Measurements from ENCODE around the gene TNFSF18.
"Not testable (repeated sequence)": the region's sequence is repeated elsewhere in the genome, so short reads cannot be mapped to it uniquely, and the experiment has no call there.

TNFSF18 gene, protein sequence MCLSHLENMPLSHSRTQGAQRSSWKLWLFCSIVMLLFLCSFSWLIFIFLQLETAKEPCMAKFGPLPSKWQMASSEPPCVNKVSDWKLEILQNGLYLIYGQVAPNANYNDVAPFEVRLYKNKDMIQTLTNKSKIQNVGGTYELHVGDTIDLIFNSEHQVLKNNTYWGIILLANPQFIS

DNA sequence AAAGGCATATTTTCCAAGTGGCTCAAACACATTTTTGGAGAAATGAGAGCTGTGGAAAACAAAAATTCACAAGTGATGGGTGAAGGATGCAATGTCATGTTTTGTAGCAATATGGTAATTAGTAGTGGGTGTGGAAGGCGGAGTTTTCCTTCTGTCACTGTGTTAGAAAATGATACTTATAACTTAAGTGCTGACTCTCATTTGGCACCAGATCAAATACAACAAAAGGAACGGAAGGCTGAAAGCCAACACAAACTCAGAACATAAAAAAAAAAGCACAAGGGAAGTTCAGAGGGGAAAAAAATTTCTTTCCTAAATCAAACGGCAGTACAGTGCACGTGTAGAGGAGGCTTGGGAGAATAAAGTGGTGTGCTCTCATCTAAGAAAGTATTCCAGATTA, at the start of gene TNFSF18:
TSS of gene TNFSF18 (minus strand) at position 77 of the 400 bp plus-strand sequence. CDS start at position 32, 45 bp downstream.
- no peak for DNase-seq

DNA sequence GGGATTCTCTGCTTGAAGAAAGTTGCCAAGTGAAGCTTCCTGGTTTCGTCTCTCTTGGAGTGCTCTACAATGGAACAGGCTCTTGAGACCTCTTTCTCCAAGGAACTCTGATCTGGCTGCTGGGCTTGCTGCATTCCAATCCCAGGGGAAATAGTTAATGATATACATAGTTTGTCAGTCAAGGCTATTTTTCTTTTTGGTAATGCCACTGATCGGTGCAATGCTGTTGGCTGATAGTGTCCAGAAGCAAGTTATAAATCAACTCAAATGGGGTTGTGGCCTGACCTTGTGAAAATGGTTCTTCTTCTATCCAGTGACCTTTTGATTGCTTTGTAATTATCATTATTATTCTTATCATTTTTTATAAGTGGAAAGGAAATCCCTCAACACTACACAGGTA, 48.4 kb upstream of the TNFSF18 start:
- DNase-seq: no peak

DNA sequence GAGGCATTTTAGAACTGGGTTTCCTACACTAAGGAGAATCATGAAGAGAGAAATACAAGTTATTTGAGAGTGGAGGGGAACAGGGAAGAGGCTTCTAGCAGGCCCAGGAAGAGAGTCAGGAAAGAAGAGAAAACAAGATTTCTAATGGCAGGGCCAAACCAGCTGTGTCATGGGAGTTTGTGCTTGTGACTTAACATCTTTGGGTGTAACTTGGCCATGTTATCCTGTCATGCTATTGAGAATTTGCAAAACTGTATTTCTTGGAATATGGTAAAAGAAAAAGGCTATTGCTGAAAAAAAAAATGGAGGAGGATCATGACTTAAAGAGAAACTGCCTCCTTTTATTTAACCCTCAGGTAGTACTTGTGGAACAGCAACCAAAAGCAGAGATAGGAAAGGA, 47.4 kb upstream of the TNFSF18 start:
- no peak for DNase-seq

DNA sequence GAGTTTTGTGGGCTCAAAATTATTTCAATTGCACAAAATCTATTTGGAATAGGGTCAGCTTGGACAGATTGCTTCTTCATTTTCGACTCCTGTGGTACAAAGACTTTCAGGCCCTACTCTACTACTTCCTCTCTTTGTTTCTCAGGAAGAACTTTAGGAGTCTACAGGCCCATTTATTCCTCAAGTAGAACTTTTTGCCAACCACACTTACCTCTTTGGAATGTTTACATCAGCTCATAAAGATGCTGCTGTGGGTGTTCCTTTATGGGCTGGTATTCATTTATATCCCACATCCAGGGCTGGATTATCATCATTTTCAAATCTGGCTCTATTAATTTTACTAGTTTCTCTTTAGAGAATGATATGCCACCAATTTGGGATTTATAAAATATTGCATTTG, 46.3 kb upstream of the TNFSF18 start:
- DNase-seq: no peak

DNA sequence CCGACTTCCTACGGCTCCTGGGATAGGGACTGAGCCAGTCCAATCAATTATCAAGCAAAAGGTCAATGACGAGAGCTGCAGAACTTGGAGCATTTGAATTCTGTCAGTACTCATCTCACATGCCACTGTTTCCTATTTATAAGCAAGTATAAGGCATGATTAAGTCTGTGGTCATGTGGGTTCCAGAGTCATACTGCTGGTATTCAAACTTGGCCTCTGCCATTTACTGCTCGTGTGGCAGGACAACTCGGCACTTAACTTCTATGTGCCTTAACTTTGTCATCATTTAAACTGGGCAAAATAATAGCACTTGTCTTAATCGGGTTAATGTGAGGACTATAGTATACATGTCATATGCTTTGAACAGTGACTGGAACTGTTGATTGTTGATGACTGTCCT, 44.9 kb upstream of the TNFSF18 start:
- no peak for DNase-seq

DNA sequence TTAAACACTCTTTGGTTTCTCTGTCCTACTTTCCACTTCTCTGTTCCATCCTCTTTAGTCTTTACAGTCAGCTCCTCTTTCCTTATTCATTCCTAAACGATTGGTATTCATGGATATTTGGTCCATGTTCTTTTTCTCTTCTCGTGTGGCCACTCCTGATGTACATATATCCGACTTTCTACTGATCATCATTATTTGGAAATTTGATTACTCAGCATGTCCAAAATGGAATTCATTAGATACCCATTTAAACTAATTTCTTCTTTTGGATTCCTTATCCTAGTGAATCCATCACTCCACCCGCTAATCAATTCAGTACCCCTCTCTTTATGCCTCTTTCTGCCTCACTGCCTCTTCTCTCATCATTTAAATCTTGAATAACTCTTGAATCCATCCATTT, 43.8 kb upstream of the TNFSF18 start:
- DNase-seq: no peak

DNA sequence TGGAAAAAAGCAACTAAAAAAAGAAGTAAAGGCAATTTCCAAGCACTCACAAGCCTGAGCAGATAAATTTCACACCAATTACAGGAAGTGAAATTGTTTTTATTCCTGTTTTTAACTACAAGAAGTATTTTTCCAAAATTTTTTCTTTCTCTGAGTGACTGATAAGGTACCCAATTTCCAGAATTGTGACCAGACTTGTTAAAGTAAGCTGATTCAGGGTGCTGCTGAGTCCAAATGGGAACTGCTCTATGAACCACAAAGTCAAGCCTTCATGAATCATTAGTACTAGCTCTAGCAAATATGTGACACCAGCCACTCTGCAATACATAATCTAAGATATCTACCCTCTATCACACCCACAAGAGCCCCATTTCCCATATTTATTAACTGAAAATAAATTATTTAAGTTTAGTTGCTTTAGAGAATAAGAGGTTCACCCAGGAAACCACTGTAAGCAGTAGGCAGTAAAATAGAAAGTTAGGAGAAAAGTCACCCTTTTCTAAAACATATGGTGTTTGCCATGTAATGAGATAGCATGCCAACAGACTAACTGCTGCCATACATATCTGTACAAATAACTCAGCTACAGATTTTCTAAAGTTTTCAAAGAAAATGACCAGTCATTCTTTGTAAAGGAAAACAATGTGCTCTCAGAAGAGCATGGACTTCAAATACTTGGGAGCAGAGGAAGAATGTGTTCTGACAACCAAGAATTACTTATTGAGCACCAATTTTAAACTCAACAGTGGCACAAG, 43.1 kb upstream of the TNFSF18 start:
- no peak for DNase-seq

DNA sequence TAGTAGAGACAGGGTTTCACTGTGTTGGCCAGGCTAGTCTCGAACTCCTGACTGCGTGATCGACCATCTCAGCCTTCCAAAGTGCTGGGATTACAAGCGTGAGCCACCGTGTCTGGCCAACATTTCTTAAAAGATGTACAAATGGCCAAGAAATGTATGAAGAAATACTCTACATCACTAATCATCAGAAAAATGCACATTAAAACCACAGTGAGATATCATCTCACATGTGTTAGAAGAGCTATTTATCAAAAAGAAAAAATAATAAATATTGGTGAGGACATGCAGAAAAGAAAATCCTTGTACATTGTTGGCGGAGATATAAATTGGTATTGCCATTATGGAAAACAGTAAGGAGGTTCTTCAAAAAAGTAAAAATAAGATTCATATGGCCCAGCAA, 33.6 kb upstream of the TNFSF18 start:
- DNase-seq: no peak

DNA sequence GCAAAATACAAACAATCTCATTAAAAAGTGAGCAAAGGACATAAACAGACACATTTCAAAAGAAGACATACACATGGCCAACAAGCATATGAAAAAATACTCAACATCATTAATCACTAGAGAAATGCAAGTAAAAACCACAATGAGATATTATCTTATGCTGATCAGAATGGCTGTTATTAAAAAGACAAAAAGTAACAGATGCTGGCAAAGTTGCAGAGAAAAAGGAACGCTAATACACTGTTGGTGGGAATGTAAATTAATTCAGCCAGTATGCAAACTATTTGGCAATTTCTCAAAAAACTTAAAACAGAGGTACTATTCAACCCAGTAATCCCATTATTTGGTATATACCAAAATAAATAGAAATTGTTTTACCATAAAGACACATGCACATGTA, 32.2 kb upstream of the TNFSF18 start:
- no peak for DNase-seq

DNA sequence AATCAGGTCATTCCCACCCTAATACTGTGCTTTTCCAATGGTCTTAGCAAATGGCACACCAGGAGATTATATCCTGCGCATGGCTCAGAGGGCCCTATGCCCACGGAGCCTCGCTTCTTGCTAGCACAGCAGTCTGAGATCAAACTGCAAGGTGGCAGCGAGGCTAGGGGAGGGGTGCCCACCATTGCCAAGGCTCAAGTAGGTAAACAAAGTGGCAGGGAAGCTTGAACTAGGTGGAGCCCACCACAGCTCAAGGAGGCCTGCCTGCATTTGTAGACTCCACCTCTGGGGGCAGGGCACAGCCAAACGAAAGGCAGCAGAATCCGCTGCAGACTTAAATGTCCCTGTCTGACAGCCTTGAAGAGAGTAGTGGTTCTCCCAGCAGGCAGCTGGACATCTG, 23.5 kb upstream of the TNFSF18 start:
- DNase-seq: not testable (repeated sequence)

DNA sequence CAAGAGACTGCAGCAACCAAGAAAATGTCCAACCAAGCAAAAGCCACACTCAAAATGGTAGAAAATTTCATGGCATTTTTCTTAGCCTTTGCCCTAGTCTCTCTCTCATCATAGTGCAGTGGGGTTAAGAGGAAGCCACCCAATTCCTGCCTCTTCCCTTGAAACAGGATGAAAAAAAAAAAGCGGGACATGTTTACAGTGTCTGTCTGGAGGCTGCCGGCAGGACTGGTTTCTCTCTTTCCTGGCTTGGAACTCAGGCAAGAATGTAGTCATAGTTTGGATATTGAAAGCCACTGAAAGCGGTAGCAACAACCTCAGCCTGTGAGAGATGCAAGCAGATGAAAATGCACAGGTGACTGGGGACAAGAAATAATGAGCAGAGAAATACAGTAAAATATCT, 13.3 kb upstream of the TNFSF18 start:
- no peak for DNase-seq

DNA sequence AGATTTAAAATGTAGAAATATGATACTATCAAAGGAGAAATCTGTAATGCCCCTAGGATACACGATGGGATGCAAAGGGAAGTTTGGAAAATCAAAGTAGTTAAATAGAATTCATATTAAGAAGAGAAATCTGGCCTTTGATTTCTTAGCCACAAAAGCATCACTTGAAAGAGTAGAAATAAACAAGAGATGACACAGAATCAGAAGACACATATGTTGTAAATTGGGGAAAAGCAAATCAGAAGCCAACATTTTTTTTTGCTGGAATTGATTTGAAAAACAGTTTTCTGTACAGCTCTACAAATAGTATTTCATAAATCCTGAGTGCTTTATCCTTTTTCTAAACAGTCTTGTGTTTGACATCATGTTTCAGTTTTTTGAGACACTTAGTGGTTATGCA, 12.4 kb upstream of the TNFSF18 start:
- no peak for DNase-seq

DNA sequence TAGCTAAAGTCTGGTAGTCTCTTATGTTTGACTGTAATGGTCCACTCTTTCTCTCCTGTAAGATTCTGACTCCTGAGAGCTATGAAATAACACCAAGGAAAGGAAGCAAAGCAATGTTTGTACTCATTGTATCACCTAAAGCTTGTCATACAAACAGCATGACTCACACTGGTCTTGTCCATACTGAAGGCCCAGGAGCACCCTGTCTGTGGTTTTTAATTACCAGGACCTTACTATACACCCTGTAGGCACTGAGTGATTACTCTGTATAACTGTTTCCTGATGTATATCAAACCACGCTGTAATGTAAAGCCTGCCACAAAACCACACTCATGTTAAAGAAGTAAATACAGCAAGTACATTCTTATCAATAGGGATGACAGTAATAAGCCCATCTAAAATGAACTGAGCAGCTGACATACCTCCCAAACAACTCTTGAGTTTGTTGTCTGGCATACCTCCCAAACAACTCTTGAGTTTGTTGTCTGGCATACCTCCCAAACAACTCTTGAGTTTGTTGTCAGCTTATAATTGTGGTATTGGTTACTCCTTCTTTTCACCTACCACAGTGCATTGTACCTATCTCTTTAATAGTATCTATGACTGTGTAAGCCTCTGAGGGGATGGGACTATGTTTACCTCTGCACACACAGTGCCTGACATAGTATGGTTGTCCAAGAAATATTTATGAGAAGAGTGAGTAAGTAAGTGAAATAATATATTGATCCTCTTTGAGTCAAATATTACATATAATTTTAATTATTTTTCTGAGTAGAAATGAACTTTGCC, 11.6 kb upstream of the TNFSF18 start:
- DNase-seq: no peak

DNA sequence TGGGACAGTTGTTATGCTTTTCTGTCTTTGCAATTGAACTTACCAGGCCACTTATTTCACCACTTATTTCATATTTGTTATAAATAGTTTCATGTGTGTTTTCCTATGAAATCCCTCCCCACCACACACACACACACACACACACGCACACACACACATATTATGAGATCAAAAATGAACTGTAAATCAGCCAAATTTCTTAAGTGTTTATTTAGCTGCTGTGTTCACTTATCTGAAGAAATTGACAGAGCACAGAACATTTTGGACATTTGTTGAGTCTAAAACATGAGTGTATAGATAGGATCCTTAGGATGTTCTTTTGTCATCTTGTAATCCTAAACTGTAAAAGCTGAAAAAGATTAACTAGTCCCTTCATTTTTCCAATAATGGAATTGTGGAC, 7.8 kb upstream of the TNFSF18 start:
- no peak for DNase-seq

DNA sequence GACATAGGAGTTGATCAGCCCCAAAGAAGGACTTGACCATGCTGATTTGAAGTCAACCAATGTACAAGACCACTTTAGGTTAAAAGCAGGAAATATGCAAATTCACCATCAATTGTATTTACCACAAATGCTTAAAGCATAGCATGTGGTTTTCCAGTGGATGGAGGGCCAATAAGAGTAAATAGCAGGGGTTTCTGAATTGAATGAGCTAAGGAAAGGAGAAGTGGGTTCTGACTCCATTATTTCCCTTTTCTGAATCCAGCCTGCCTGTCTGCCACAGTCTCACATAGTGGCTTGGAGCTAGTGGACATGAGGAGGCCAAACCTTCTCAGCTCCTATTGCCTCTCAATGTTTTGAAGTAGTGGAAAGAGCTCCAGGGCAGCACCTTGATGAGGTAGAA, 7.2 kb upstream of the TNFSF18 start:
- DNase-seq: no peak

DNA sequence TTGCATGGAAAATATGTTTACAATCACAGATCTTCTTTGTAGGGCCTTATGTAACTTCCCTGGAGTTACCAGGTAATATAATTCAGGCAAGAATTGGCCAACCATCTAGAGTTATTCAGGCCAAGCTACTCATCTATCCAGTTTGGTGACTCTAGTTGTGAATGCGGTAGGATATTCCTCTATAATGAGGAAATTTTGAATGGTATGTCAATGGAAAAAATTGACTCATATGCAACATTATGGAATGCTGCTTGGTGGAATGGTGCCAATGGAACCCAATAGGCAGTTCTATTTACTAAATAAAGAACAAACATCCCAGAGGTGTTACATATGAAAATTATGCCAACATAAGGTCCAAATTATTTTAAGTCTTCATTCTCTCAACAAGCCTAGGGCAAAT, 5.6 kb upstream of the TNFSF18 start:
- DNase-seq: no peak

DNA sequence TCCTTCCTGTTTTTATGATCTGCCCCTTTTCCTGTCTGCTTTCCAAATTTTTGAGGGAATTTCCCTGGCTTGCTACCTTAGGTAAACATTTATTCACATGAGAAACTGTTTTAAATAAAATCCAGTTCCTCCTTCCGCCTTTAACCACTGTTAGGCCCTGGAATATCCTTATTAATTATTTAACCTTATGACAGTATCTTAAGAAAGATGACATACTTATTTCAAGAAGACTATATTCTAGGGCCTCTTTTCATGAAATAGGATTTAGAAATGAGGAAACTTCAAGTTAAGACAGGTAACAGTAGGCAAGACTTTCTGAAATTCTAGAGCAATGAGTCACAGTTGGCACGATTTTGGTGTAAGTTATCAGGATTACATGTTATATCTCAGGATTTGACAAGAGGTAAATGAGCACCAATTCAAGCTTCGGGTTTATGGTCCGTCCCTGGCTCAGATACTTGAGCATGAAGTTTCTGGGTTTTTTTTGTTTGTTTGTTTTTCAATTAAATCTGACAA, 2.0 kb upstream of the TNFSF18 start:
- DNase-seq: no peak

DNA sequence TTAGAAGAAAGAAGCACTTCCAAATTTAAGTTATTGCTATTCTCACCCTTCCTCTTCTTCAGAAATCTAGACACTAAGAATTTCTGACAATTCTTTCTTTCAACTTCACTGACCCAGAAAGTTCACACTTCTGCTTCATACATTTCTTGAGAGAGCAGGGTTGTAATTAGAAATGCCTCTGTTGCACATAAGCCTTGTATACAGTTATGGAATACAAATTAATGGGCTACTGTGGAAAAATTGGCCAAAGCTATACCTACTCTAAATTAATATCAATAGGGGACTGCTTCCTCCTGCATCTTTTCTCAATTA, 1.5 kb downstream of the TNFSF18 start:
- no peak for DNase-seq

DNA sequence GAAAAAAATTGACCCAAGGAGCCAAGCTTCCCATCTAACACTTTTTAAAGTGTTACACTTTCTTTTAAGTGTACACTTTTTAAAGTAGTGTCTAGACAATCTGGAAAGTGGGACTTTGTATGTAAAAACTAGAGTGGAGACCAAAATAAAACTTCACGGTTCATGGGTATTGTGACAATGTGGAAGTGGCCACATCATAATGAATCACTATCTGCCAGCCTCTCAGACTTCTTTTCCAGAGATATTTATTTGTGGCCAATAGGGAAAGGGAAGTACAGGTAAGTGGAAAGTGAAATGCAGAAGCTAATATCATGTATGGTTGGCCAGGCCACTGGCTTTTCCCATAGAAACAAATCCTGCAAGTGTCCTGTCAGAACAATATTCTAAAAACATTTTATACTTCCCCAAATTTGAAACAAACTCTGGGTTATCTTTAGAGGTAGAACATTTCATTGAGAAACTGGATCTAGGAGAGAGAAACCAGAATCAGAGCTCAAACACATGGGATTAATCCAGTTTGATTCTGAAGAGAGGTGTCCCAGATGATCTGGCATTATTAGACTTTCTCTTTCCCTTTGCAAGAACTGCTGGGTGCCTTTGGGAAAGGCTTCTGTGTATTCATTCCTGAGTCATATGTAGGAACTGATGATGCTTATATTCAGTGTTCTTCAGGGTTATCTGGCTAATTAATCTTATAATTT, 2.0 kb downstream of the TNFSF18 start:
- DNase-seq: no peak

DNA sequence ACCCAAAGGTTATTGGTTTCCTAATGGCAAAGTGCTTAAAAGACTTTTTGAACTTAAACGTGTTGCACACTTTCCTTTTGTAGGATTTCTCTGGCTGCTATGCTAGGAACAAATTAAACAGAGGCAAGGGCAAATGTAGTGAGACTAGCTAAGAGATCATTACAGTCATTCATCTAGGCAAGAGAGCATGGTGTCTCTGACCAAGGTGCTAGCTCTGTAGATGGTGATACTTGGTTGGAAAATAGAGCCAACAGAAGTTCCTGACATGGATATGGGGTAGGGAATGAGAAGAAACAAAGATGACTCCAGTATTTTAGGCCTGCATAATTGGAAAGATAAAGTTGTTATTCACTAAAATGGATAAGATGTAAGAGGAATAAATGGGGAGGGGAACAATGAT, 6.1 kb downstream of the TNFSF18 start:
- DNase-seq: no peak

DNA sequence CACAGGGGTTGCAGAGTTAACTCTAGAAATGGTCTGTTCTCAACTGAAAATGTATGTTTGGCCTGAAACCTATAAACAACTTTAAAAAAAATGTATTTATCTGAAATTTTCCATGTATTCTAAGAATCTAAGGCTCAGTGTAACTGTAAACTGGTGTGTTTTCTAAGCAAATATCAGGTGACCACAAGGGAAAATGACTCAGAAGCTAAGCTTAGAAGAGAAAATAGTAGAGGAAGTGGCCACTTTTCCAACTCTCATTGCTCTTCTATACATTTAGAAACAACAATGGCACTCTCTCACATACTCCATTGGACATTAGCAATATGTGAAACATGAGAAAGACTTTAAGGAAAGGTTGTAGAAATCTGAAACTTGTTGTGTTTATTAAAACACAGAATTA, 7.5 kb downstream of the TNFSF18 start:
- DNase-seq: no peak

DNA sequence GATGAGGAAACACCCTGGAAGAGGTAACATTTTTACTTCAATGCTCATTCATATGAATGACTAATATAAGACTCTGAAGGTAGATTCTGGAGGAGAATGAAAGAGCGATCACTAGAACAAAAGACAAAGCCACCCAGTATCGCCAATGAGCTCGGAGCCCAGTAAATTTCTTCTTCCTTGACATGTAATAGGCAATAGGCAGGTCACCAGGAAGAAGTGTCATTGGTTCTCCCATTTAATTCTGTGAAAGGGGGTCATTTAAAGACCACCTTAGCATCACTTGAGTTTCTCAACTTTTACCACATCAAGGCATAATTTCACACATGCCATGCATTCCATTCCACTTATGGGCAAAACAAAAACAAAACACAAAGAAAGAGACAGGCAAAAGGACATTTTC, 7.9 kb downstream of the TNFSF18 start:
- no peak for DNase-seq

DNA sequence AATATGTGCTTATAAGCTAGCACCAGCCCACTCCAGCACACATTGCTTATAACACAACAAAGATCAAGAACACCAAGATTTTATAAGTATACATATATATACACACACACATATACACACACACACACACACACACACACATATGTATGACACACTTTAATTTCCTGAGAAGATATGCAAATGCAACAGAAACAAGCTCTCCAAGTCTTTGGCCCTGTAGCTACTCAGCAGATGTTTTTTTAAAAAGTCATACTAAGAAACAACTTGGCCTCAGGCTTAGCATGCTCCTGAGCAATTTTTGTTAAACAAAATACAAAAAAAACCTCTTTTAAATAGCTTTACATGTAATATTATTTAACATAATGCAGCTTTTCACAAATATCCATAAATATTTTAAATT, 11.1 kb downstream of the TNFSF18 start:
- DNase-seq: no peak
